Stimulated activated CD8-positive, alpha-beta memory T cell treated with anti-CD3 and anti-CD28 coated beads, Interleukin-7, amount 100 ng/mL, for 1 hour (primary cell): ENCODE data around the gene MED16.
"Not testable (repeated sequence)": the region's sequence is repeated elsewhere in the genome, so short reads cannot be mapped to it uniquely, and the experiment has no call there.

Experiments used
- DNase-seq, 2 donors: peaks; one replicate each; pipeline ENCODE4 v3.0.0-alpha.2; 2020; ENCODE audit warnings: low read depth in 2 of 2

The MED16 gene

DNA sequence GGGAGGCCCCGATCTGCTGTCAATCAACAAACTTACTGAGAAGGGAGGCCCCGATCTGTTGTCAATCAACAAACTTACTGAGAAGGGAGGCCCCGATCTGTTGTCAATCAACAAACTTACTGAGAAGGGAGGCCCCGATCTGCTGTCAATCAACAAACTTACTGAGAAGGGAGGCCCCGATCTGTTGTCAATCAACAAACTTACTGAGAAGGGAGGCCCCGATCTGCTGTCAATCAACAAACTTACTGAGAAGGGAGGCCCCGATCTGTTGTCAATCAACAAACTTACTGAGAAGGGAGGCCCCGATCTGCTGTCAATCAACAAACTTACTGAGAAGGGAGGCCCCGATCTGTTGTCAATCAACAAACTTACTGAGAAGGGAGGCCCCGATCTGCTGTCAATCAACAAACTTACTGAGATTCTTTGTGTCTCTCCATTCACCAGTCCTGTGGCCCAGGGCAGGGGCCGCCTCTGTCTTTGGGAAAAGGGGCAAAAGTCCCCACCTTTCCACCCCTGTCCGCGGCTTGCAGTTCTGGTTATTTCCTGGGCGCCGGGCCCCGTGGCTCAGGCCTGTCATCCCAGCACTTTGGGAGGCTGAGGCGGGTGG, 39.3 kb downstream of the MED16 start:
- not testable (repeated sequence) for DNase-seq

DNA sequence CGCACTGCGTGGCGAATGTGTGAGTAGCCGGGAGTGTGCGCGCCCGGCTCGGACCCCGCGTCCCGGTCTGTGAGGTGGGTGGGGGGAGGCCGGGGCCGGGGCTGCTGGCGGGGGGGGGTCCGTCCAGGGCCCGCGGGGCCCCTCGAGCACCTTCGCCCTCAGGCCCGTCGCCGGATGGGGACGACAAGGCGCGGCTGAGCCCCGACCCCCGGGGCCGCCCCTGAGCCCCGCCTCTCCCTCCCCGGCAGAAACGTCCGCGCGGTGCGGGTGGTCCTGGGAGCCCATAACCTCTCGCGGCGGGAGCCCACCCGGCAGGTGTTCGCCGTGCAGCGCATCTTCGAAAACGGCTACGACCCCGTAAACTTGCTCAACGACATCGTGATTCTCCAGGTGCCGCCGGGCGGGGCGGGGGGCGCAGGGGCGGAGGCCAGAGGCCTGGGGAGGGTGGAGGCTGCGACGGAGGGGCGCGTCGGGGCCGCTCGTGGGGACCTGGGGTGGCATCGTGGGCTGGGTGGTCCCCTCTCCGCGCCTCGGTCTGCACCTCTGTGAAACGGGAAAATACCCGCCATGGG, 39.9 kb downstream of the MED16 start:
- DNase-seq: no peak

DNA sequence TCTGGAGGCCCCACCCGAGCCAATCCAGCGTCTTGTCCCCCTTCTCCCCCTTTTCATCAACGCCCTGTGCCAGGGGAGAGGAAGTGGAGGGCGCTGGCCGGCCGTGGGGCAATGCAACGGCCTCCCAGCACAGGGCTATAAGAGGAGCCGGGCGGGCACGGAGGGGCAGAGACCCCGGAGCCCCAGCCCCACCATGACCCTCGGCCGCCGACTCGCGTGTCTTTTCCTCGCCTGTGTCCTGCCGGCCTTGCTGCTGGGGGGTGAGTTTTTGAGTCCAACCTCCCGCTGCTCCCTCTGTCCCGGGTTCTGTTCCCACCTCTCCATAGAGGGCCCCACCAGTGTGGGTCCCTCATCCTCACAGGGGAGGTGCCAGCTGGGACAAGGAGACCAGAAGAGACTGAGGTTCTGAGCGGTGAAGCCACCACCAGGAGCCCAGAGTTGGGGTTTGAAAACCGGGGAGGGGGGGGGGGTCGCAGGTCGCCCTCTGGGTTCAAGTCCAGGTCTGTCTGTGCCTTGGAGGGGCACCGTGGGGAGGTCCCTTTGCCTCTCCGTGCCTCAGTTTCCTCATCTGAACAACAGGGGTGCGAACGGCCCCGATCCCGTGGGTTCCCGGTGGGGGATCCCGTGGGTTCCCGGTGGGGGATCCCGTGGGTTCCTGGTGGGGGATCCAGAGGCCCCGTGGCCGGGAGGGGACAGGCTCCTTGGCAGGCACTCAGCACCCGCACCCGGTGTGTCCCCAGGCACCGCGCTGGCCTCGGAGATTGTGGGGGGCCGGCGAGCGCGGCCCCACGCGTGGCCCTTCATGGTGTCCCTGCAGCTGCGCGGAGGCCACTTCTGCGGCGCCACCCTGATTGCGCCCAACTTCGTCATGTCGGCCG, 40.6 kb downstream of the MED16 start, which contains the start of gene ELANE:
Gene ELANE, plus strand, starts transcription at position 168 of the 878 bp plus-strand sequence. Its CDS starts 26 bp downstream, at position 194.
- no peak for DNase-seq

DNA sequence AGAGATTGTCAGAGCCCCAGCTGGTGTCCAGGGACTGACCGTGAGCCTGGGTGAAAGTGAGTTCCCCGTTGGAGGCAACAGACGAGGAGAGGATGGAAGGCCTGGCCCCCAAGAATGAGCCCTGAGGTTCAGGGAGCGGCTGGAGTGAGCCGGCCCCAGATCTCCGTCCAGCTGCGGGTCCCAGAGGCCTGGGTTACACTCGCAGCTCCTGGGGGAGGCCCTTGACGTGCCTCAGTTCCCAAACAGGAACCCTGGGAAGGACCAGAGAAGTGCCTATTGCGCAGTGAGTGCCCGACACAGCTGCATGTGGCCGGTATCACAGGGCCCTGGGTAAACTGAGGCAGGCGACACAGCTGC, 42.0 kb downstream of the MED16 start:
- DNase-seq: no peak

DNA sequence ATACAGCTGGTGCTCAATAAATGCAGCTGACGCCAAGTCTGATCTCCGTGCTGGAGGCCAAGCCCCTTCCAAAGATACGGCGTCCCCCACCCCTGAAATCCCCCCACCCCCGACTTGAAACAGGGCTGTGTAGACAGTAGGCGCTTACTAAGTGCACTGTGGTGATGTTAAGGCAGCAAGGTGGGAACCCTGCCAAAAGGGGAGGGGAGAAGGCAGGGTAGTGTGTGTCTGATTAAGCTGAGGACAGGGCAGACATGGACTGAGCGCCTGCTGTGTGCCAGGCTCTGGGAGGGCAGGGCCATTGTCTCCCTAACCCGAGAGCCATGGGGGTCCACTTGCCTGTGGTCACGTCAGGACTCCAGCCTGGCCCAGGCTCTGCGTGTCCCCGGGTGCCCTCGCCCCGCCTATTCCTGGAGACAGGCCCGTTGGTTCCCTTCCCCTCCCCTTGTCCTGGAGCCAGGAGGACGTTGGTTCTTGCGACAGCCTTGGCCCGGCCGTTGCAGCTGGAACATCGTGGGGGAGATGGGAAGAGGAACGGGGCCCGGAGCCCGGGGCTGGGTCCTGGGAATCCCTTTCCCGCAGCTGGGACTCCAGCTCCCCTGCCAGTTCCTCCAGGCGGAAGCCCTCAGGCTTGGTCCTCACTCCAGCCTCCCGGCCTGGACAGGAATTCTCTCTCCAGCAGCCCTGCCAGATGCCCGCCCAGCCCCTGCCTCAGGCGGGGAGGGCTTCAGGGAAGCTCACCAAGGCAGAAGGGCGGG, 42.6 kb downstream of the MED16 start:
- no peak for DNase-seq

DNA sequence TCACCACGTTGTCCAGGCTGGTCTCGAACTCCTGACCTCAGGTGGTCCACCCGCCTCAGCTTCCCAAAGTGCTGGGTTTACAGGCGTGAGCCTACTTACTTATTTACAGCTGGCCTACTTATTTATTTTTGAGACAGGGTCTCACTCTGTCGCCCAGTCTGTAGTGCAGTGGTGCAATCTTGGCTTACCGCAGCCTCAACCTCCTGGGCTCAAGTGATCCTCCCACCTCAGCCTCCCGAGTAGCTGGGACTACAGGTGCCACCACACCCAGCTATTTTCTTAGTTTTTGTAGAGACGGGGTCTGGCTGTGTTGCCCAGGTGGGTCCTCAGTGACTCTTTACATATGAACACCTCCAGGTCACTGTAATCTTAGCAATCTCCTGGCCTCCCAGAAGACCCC, 43.8 kb downstream of the MED16 start:
- not testable (repeated sequence) for DNase-seq

DNA sequence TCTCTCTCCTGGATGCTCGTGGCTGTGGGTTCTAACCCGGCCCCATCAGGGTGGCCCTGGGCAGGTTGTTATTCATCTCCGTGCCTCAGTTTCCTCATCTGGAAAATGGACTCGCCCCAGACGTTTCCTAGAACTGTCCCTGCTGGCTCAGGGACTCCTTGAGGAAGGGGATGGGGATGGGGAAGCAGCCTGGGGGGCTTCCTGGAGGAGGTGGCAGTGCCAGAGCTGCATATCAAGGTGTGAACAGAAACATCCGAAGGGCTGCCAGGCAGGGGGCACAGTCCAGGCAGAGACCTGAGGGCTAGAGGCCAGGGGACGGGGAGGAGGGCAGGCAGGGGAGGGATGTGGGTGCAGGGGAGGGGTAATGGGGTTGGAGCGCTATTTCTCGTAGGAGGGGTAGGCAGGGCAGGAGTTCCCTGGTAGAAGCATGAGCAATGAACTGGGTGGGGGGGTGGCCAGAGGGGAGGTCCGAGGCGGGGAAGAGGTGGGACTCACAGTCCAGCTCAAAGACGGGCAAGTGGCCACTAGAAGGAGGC, 44.5 kb downstream of the MED16 start:
- DNase-seq: no peak

DNA sequence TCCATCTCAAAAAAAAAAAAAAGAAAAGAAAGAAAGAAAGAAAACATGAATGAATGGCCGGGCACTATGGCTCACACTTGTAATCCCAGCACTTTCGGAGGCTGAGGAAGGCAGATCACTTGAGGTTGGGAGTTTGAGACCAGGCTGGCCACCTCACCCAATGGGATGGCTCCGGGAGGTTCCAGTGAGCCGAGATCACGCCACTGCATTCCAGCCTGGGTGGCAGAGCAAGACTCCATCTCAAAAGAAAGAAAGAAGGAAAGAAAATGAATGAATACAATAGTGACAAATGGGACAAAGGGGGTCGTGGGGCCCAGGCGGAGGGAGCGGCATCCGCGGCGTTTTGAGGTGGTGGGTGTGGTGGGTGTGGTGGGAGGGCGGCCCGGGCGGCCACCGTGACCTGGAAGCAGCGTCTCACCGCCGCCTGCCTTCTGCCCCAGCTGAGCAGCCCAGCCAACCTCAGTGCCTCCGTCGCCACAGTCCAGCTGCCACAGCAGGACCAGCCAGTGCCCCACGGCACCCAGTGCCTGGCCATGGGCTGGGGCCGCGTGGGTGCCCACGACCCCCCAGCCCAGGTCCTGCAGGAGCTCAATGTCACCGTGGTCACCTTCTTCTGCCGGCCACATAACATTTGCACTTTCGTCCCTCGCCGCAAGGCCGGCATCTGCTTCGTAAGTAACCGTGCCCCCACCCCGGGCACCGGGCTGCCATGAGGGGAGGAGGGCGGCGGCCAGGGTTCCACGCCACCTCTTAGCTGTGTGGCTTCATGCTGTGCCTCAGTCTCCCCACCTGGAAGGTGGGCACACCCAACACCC, 47.1 kb downstream of the MED16 start:
- DNase-seq: no peak

DNA sequence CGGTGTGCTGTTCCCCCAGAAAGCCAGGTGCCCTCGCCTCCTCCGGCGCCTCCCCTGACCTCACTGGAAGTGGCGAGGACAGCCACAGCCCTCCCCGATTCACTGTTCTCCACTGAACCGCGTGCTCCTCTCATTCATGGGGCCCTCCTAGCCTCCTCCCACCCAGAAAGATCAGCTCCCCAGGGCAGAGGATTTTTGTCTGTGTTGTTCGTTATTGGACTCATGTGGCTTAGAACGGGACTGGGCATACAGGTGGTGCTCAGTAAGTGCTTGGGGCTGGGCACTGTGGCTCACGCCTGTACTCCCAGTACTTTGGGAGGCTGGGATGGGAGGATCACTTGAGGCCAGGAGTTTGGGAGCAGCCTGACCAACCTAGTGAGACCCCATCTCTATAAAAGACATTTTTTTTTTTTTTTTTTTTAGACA, 48.4 kb downstream of the MED16 start:
- DNase-seq: no peak

DNA sequence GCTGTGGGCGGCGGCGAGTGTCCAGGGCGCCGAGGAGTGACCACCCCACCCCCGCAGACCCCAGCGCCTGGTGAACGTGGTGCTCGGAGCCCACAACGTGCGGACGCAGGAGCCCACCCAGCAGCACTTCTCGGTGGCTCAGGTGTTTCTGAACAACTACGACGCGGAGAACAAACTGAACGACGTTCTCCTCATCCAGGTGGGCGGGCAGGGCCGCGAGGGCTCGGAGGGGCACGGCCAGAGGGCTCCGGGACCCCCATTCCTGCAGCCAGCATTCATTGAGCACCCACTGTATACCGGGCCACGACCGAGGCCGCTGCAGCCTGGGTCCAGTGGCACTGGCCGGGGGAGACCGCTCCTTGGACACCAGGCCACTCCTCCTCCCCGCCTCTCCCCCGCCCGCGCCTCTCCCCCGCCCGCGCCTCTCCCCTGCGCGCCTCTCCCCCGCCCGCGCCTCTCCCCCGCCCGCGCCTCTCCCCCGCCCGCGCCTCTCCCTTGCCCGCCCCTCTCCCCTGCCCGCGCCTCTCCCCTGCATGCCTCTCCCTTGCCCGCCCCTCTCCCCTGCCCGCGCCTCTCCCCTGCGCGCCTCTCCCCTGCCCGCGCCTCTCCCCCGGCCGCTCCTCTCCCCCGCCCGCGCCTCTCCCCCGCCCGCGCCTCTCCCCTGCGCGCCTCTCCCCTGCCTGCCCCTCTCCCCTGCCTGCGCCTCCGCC, 49.0 kb downstream of the MED16 start:
- no peak for DNase-seq

DNA sequence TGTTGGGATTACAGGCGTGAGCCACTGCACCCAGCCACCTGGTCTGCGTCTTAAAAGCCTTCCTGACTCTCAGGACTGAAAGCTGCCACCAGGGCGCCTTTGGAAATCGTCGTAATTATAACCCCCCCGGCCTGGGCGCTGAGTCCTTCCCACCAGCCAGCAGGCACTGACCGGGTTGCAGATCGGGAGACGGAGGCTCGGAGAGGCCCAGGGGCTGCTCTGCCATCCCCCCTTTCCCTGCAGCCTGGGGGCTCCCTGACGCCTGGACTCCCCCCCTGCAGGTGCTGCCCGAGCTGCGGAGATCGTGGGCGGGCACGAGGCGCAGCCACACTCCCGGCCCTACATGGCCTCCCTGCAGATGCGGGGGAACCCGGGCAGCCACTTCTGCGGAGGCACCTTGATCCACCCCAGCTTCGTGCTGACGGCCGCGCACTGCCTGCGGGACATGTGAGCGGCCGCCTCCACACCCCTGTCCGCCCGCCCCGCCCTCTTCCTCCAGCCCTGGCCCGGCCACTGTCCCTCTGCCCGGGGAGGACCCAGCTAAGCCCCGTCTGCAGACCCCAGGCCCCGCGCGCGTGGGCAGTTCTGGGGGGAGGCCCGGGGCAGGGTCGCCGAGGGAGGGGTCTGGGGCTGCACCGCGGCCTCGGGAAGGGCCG, 49.7 kb downstream of the MED16 start:
- no peak for DNase-seq

DNA sequence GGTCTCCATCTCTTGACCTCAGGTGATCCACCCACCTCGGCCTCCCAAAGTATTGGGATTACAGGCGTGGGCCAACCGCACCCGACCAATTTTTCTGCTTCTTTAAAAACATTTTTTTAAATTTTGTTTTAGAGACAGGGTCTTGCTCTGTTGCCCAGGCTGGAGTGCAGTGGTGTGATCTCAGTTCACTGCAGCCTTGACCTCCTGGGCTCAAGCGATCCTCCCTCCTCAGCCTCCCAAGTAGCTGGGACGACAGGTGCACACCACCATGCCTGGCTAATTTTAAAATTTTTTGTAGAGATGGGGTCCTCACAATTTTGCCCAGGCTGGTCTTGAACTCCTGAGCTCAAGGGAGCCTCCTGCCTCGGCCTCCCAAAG, 50.2 kb downstream of the MED16 start:
- not testable (repeated sequence) for DNase-seq

DNA sequence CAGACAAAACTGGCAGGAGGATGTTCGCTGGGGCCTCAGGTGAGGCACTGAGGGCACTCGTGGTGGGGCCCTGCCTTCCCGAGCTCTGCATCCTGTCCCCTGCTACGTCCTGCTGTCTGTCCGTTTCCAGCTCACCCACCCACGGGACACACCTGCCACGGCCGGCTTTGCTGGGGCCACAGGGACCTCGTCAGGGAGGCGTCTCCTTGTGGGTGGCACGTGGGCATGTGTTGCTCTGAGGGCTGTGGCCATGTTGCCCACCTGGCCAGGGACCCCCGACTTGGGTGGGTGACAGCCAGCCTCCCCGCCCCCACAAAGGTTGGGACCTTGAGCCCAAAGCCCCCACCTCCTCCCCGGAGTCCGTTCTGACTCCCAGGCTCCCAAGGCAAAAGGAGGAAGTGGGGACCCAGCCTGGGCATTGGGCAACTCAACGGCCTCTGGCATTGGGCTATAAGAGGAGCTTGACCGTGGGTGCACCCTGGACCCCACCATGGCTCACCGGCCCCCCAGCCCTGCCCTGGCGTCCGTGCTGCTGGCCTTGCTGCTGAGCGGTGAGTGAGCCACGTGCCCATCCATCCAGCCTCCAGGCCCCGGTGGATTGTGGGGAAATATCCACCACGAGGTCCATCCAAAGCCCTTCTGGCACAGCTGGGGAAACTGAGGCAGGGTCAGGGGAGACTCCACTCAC, 52.3 kb downstream of the MED16 start, which contains the start of gene PRTN3:
Gene PRTN3, plus strand, starts transcription at position 481 of the 688 bp plus-strand sequence. Its CDS starts 10 bp downstream, at position 491.
- DNase-seq: no peak

DNA sequence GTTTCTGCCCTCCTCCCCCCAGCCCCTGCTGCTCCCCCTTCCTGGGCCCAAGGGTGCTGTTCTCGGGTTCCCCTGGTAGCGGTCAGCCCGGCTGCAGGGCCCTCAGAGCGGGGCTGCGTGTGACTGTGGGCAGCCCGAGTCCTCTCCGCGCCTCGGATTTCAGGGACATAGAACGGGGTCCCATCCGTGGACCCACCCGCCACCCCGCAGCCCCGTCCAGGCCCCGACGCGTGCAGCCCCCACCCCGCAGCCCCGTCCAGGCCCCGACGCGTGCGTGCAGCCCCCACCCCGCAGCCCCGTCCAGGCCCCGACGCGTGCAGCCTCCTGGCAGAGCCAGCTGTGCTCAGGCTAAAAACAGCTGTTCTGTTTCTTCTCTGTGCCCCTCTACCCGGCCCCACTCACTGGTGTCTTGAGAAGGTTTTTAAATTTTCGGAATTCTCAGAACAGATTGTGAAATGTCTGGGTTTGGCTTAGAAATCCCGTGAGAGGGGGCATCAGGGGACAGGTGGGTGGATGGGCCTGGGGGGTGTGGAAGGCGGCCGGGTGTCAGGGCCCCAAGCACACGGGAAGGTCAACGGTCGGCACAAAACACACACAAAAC, 57.7 kb downstream of the MED16 start:
- no peak for DNase-seq

DNA sequence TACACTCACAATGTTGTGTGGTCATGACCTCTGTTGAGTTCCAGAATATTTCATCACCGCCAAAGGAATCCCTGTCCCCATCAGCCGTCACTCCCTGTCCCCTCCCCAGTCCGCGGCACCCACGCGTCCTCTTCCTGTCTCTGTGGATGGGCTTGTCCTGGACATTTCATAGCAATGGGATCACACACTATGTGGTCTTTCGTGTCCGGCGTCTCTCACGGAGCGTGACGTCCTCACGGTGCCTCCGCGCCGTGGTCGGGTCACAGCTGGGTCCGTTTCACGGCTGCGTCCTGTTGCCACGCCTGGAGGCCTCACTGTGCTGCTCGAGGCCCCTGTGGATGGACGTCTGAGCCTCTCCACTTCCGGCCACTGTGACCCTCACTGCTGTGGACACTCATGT, 58.8 kb downstream of the MED16 start:
- DNase-seq: no peak

DNA sequence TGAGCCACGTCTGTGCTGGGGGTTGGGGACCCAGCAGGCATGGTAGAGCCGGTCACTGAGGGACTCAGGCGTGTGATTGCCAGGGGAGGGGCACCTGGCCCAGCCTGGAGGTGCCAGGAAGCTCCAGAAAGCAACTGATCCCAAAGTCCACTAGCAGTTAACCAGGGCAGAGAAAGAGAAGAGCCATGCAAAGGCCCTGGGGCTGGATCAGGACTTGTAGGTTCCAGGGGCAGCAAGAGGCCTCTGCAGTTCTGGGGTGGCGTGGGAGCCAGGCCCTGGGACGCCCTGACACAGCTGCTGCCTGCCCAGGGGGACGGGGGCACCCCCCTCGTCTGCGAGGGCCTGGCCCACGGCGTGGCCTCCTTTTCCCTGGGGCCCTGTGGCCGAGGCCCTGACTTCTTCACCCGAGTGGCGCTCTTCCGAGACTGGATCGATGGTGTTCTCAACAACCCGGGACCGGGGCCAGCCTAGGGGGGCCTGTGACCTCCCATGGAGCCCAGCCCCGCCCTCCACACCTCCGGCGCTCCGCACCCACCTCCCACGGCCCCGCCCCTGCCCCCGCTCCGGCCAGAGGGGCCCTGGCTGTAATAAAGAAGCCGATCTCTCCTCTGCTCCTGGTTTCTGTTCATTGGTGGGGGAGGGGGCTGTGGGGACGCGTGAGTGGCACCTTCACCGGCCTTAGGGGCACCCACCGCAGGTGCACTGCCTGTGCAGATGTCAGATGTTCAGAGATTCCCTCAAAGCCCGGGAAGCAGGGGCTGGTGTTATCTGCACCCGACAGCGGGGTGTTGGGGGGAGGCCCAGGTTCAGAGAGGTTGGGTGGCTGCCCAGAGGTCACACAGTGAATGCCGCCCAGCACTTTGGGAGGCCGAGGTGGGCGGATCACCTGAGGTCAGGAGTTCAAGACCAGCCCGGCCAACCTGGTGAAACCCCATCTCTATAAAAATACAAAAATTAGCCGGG, 61.3 kb downstream of the MED16 start:
- no peak for DNase-seq

DNA sequence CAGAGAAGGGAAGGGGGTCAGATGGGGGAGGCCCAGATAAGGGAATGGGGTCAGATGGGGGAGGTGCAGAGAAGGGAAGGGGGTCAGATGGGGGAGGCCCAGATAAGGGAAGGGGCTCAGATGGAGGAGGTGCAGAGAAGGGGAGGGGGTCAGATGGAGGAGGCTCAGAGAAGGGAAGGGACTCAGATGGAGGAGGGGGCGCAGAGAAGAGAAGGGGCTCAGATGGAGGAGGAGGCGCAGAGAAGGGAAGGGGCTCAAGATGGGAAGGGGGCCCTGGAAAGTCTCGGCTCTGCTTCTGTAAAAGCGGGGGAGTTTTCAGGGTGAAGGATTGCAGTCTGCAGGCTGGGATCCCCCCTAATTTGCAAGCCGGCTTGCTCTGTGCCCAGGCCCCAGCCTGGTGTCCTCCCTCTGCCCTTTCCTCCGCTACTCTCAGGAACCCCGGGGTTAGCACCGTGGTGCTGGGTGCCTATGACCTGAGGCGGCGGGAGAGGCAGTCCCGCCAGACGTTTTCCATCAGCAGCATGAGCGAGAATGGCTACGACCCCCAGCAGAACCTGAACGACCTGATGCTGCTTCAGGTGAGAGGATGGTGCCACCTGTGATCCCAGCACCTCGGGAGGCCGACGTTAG, 63.7 kb downstream of the MED16 start:
- no peak for DNase-seq
